Activated T-cell treated with anti-CD3 and anti-CD28 coated beads, Interleukin-2, amount 50 U/mL, for 72 hours (primary cell): ENCODE measurements around the gene LRMDA. TPM values are rescaled to one million over a fixed set of nuclear protein-coding genes. Genes with fewer than 3 reads are reported as not detected.

Experiments used
- ATAC-seq, 2 donors: fragments of 150-1000 bp; cut with Tn5 transposase; replicated peaks in 1 of 2; 2 replicates each; pipeline ENCODE4 v1.10.0; 2021; ENCODE audit warnings: moderate library complexity in 2 of 2, mild to moderate bottlenecking in 1 of 2
- DNase-seq, 2 donors: peaks; one replicate each; pipeline ENCODE4 v3.0.0; 2021 to 2022; ENCODE audit warnings: mixed read lengths in 1 of 2
- H3K27ac Mint-ChIP-seq: one replicate; pipeline ENCODE4 v1.8.0; 2022; ENCODE audit warnings: mild to moderate bottlenecking, moderate library complexity, mixed read lengths
- H3K27me3 Mint-ChIP-seq: one replicate; pipeline ENCODE4 v1.8.0; 2022; ENCODE audit warnings: low read depth, mixed read lengths
- H3K36me3 Mint-ChIP-seq, 2 donors: one replicate each; pipeline ENCODE4 v1.8.0; 2022; ENCODE audit warnings: mixed read lengths in 2 of 2, mild to moderate bottlenecking in 1 of 2; ENCODE audit not compliant: insufficient read depth in 2 of 2
- H3K4me1 Mint-ChIP-seq: one replicate; pipeline ENCODE4 v1.8.0; 2022; ENCODE audit warnings: low read depth, mixed read lengths
- H3K4me3 Mint-ChIP-seq, 2 donors: one replicate each; pipeline ENCODE4 v1.8.0; 2022; ENCODE audit warnings: mild to moderate bottlenecking in 2 of 2, mixed read lengths in 2 of 2, moderate library complexity in 2 of 2
- H3K9me3 Mint-ChIP-seq, 2 donors: one replicate each; pipeline ENCODE4 v1.8.0; 2022; ENCODE audit warnings: mixed read lengths in 2 of 2
- total RNA-seq, 2 donors: library from RNA; stranded (reverse); gene quantifications; one replicate each; pipeline ENCODE4 v1.2.3, GENCODE V29; 2022

The LRMDA gene
- total RNA-seq, 2 donors from 2014 or later = not detected

DNA sequence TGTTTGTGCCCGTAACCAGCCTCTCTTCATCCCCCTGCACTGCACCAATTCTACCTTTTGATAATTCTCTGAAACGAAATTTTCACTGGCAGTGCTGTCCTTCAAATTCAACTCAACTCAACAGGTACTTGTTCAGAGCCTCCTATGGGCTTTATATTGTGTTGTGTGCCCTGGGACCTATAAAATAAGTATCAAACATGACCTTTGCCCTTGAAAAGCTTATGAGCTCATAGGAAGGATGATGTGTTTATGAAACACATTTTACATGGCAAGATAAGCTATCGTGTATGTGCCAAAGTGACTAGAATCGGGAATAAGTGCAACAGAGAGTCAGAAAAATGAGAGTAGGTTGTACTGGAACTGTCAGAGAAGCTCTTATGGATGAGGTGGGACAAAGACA is 923.5 kb downstream of the LRMDA start:
- Mint-ChIP-seq H3K4me1 (no peaks in the 10 kb centered on the region), H3K27me3 (no peaks in the 10 kb centered on the region), H3K4me3 (no peak overlapping the region), H3K9me3 (peaks cover 0 to 1% of the 10 kb centered on the region in 2 donors), H3K36me3 (no peaks in the 10 kb centered on the region), H3K27ac (no peak overlapping the region)
- DNase-seq (no peak), ATAC-seq (no peak)

DNA sequence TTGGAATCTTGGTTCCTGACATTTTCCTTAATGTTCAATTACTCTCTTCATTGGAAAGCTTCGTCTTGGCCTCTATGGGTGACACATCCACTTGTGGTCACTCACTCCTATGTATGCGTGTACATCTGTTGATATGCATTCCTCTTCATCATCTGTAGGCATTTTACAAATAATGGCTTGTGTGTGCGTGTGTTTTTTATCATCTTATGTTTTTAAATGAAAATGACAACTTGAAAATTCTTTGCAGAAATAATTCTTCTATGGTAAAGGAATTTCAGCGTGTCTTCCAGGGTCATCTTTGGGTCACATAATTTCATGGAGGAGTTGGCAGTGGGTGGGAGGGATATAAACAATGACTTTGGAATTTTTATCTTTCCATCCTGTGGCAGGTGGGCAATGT is 925.1 kb downstream of the LRMDA start:
- H3K4me3 Mint-ChIP-seq = no peak overlapping the region
- no peaks in the 10 kb centered on the region for H3K27me3 Mint-ChIP-seq
- no peak for DNase-seq
- H3K9me3 Mint-ChIP-seq = peaks cover 2 to 5% of the 10 kb centered on the region in 2 donors
- H3K4me1 Mint-ChIP-seq = no peaks in the 10 kb centered on the region
- no peak for ATAC-seq
- H3K27ac Mint-ChIP-seq = no peak overlapping the region
- H3K36me3 Mint-ChIP-seq = no peaks in the 10 kb centered on the region

DNA sequence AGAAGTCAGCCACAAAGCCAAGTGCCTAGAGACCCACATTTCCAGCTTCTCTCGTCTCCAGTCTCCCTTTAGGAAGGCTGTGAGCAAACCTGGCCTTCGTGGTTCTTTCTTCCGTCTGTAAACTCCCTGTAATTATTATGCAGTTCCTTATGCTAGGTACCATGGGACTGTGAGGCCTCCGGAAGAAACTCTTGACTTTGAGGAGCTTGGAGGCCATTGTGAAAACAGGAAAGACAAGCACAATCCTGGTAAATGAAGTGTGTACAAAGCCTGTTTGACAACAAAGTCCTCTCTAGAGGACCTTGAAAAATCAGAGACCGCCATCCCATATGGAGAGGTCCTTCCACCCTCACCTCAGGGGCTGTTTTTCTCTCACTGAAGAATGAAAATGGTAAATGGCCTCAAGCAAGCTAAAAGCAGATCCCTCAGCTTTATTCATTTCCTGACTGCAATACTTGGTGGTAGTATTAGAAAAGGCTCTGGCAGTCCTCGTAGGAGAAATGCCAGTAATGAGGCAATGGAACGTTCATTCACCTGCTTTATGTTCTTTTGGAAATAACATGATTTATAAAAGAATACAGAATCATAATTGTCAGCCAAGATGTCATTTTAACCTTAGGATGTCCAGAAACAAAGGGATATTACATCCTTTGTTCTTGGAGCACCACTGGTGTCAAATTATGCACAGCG is 926.4 kb downstream of the LRMDA start:
- DNase-seq (no peak), ATAC-seq (no peak)
- no peaks in the 10 kb centered on the region for H3K27me3 Mint-ChIP-seq
- H3K36me3 Mint-ChIP-seq = no peaks in the 10 kb centered on the region
- no peak overlapping the region for H3K4me3 Mint-ChIP-seq
- H3K27ac Mint-ChIP-seq = no peak overlapping the region
- peaks cover 2 to 5% of the 10 kb centered on the region in 2 donors for H3K9me3 Mint-ChIP-seq
- no peaks in the 10 kb centered on the region for H3K4me1 Mint-ChIP-seq

DNA sequence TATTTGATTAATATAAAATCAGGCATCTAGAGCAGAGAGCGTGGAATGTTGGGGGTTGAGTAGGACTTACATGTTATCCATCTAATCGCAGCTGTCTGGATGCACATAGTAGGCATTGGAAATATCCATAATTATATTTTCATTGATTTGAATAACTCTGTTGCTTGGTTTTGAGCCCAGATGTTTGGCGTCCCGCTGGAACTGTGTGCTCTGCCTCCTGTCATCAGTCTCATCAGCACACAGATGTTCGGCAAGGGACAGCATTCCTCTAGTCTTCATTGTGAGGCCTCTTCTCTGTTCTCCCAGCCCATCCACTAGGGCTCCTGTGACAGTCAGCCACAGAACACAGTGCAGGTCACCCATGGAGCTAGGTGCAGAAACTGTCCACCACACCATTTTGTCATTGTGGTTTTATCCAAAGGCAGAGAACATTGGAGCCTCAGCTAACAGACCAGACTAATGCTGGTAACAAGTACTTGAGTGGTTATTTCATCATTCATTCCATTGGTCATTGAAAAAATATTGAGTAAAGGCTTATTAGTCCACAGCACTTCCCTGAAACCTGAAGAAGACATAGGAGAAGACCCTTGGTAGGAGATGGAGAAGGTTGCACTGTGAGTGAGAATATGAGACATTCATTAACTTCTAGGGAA is 927.4 kb downstream of the LRMDA start:
- H3K27me3 Mint-ChIP-seq = no peaks in the 10 kb centered on the region
- H3K36me3 Mint-ChIP-seq = no peaks in the 10 kb centered on the region
- H3K4me3 Mint-ChIP-seq = no peak overlapping the region
- no peak for ATAC-seq
- H3K27ac Mint-ChIP-seq = no peak overlapping the region
- peaks cover 2 to 5% of the 10 kb centered on the region in 2 donors for H3K9me3 Mint-ChIP-seq
- DNase-seq = no peak
- H3K4me1 Mint-ChIP-seq = no peaks in the 10 kb centered on the region

DNA sequence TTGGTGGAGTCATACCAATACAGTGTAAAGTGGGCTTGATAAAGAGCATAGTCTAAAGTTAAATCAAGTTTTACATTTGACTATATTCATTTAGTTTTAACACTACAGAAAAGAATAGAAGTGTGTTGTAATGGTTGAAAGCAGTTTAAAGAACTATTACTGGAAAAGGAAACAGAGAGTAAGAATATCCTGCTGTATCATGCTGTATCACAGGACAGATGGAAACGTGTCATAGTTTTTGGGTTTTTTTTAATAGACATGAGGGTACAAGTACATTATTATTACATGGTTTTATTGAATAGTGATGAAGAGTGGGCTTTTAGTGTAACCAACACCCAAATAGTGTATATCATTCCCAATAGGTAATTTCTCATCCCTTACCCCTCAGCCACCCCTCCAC is 944.3 kb downstream of the LRMDA start:
- no peak for DNase-seq
- H3K4me1 Mint-ChIP-seq = no peaks in the 10 kb centered on the region
- no peak overlapping the region for H3K27ac Mint-ChIP-seq
- H3K9me3 Mint-ChIP-seq = peaks cover 2% of the 10 kb centered on the region in 2 donors
- no peaks in the 10 kb centered on the region for H3K36me3 Mint-ChIP-seq
- no peaks in the 10 kb centered on the region for H3K27me3 Mint-ChIP-seq
- H3K4me3 Mint-ChIP-seq = no peak overlapping the region
- no peak for ATAC-seq

DNA sequence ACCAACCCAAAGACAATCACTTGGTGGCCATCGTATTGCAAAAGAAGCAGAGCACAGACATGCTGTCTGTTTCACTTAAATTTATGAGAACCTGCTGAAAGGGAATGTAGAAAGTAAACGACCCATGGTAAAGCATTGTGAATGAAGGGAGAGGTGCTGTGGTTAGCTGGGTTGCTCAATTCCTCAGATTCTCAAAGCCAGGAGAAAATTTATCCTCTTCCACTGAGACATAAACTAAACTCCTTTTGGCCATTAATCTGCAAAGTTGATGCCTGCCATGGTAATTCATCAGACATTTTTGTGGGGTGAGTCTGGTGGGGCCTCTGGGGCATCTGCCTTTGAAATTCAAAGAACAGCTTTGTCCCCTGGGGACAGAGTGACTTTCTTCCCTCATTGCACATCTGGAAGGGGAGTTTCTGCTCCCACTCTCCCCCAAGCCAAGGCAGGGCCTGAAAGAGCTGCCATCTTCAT is 951.0 kb downstream of the LRMDA start:
- no peak overlapping the region for H3K4me3 Mint-ChIP-seq
- peaks cover 2% of the 10 kb centered on the region in 2 donors for H3K36me3 Mint-ChIP-seq
- no peak for DNase-seq
- H3K4me1 Mint-ChIP-seq = no peaks in the 10 kb centered on the region
- H3K9me3 Mint-ChIP-seq = peaks cover 5 to 9% of the 10 kb centered on the region in 2 donors
- no peak for ATAC-seq
- H3K27ac Mint-ChIP-seq = no peak overlapping the region
- no peaks in the 10 kb centered on the region for H3K27me3 Mint-ChIP-seq

DNA sequence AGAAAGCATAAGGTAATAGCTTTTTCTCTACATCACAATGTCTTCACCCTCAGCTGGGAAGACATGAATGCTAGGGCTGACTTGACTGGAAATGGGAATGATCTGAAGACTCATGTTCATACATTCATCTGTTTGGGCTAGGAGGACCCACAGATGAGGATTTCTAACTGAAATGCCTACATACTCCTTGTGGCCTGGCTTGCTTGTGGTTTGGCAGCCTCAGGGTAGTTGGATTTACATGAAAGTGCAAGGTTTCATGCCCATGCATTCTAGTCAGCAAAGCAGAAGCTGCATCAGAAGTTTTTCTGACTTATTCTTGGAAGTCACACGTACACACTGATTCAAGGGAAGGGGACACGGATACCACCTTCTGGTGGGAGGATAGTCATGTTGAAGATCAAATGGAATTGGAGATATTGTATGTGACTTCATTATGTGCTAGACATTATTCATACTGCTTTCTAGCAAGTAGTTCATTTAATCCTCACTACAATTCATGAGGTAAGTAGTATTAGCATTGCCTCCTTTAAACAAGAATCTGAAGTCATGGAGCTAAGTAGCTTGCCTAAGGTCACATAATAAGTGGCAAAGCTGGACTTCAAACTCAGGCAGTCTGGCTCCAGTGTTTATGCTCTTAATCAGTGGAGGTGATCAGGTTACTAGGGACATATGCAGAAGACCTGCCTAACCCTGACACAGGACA is 957.0 kb downstream of the LRMDA start:
- peaks cover 2% of the 10 kb centered on the region in 2 donors for H3K36me3 Mint-ChIP-seq
- DNase-seq = no peak
- ATAC-seq = no peak
- H3K9me3 Mint-ChIP-seq = peaks cover 3 to 6% of the 10 kb centered on the region in 2 donors
- H3K27ac Mint-ChIP-seq = no peak overlapping the region
- no peak overlapping the region for H3K4me3 Mint-ChIP-seq
- no peaks in the 10 kb centered on the region for H3K4me1 Mint-ChIP-seq
- no peaks in the 10 kb centered on the region for H3K27me3 Mint-ChIP-seq

DNA sequence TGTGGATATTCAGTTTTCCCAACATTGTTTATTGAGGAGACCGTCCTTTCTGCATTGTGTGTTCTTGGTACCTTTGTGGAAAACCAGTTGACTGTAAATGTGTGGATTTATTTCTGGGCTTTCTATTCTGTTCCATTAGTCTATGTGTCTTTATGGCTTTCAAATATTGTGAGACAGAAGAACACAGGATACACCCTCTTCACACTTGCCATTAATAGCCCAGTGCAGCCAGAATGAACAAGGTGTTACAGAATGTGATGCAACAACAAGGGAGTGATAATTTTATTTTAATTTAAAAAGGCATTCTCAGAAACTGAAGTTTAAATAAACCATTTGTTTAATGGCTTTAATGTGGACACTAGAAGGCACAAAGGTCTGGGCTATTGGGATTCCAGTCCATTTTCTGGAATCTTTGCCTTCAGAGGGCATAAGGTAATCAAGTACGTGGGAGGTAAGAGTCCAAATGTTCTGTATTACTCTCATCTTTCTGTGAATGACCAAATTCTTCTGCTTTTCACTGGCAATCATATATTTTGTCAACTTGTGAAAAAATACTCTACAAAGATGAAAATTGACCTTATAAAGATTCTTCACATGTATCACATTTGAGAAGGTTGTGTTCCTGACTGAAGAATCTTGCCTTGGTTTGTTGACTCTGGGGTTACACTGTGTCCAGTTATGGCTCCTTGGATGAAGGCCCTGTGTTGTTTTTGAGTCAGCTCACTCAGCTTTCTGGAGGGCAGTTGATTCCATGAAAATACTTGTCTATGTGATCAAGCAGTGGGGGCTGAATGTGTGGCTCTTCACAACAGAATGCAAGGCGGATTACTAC is 962.7 kb downstream of the LRMDA start:
- no peak for ATAC-seq
- Mint-ChIP-seq H3K9me3 (no peaks in the 10 kb centered on the region), H3K4me1 (no peaks in the 10 kb centered on the region), H3K27me3 (no peaks in the 10 kb centered on the region), H3K4me3 (no peak overlapping the region), H3K27ac (no peak overlapping the region), H3K36me3 (no peaks in the 10 kb centered on the region)
- DNase-seq = no peak

DNA sequence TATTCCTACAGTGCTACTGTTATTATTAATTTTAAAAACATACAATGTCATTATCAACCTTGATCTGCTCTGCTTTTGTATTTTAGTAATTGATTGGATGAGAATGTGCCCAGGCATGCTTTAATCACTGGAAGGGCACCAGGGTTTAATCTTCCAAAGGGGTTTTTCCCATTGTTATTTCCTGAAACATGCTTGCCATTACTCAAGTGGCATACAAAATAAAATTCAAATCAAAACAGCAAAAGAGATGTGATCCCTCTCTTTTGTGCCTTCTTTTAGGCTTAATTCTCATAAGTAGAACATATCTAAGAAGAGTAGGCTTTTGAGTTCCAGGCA is 963.3 kb downstream of the LRMDA start:
- no peaks in the 10 kb centered on the region for H3K36me3 Mint-ChIP-seq
- ATAC-seq (no peak), DNase-seq (no peak)
- no peaks in the 10 kb centered on the region for H3K4me1 Mint-ChIP-seq
- no peak overlapping the region for H3K27ac Mint-ChIP-seq
- peaks cover 0 to 2% of the 10 kb centered on the region in 2 donors for H3K9me3 Mint-ChIP-seq
- no peaks in the 10 kb centered on the region for H3K27me3 Mint-ChIP-seq
- no peak overlapping the region for H3K4me3 Mint-ChIP-seq

DNA sequence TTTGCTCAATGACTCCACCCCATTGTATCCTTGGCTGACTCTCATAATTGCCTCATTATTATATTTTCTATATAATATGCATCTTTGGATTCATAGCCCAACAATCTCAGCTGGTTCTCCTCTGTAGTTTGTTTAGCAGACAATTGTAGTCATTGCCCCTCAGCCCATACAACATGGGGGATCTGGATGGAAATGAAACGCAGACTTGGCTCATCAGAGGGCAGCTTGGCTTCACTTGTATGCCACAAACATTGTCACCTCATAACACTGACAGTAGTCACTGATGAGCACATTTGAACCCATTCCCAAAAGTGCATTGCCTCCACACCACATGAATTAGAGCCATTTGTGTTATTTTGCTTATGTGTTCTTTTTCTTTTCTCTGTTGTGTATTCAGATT is 963.8 kb downstream of the LRMDA start:
- no peak for DNase-seq
- H3K27ac Mint-ChIP-seq = no peak overlapping the region
- no peaks in the 10 kb centered on the region for H3K4me1 Mint-ChIP-seq
- peaks cover 0 to 2% of the 10 kb centered on the region in 2 donors for H3K9me3 Mint-ChIP-seq
- H3K36me3 Mint-ChIP-seq = no peaks in the 10 kb centered on the region
- ATAC-seq = no peak
- no peaks in the 10 kb centered on the region for H3K27me3 Mint-ChIP-seq
- no peak overlapping the region for H3K4me3 Mint-ChIP-seq

DNA sequence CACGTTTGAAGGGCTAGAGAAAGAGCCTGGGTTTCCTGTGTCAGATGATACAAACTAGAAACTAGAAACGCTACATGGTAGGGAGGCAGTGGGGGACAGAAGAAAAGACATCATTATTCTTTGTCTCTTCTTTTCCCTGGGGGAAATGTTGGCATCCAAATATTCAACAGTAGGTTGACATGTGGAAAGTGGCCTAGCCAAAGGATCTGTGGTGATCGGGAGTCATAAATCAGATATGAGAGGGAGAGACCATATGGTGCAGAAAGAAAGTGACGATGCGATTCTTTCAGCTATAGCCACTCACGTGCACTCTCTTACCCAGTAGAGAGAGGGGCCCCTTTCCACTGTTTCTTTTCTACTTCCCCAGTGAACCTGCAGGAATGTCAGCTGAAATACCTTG is 964.7 kb downstream of the LRMDA start:
- no peaks in the 10 kb centered on the region for H3K4me1 Mint-ChIP-seq
- H3K27me3 Mint-ChIP-seq = no peaks in the 10 kb centered on the region
- no peak overlapping the region for H3K27ac Mint-ChIP-seq
- ATAC-seq = no peak
- H3K9me3 Mint-ChIP-seq = peaks cover 0 to 2% of the 10 kb centered on the region in 2 donors
- no peak for DNase-seq
- no peak overlapping the region for H3K4me3 Mint-ChIP-seq
- H3K36me3 Mint-ChIP-seq = no peaks in the 10 kb centered on the region

DNA sequence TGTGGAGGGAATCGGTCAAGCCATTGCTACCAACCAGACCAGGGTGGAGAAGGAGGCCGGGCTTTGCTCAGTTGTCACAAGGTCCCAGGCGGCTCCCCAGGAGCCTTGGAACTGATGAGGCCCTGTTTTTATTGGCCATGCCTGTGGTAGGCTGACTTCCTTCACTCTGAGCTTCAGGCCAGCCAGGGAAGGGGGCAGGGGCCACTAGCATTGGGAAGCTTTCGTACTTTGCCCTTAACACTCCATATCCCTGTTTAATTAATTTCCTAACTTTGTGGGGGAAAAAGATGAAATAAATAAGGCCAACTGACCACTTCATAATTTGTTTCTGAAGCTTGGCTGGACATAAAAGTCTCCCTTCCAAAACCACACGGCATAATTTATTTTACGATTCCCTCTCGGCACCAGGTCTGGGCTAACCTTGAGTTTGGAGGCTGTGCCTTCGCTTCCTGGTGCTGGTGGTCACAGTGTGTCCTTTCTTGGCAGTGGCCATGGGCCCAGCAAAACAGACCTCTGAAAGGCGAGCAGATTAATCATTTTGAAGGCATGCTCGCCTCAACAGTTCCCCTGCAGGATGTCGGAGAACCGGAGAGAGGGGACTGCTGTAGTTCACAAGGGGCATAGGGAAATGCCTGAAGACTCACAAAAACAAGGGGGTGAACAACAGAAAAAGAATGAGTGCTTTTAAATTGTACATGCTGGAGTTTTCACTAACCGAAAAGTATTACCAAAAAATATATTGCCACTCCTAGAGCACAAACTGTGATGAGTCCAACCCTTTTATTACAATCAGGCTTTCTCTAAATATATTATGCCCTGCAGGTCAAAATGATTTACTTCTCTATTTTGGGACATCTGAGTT is 966.0 kb downstream of the LRMDA start:
- ATAC-seq (no peak), DNase-seq (no peak)
- Mint-ChIP-seq H3K36me3 (no peaks in the 10 kb centered on the region), H3K4me3 (no peak overlapping the region), H3K9me3 (peaks cover 0 to 2% of the 10 kb centered on the region in 2 donors), H3K27ac (no peak overlapping the region), H3K27me3 (no peaks in the 10 kb centered on the region), H3K4me1 (no peaks in the 10 kb centered on the region)
